PC-9 (cell line): Measurements from ENCODE around the gene MAL. TPM values are rescaled to one million over a fixed set of nuclear protein-coding genes. Genes with fewer than 3 reads are reported as not detected.

ENCODE experiments used
- BruUV-seq: library from RNA; stranded (reverse); fragments of 400-500 nt; replicated peaks from 2 replicates; lab custom pipeline; 2021; lab: Mats Ljungman, UMichigan
- CTCF ChIA-PET: fragments of 300-600 bp; sonication (Branson Sonifier 250); formaldehyde crosslinking; loops from one replicate; lab custom pipeline; 2022; ENCODE audit warnings: antibody characterized with exemption; lab: Charles Lee
- POLR2A ChIA-PET: fragments of 300-600 bp; sonication (Branson Sonifier 250); formaldehyde crosslinking; loops from one replicate; lab custom pipeline; 2022; ENCODE audit warnings: antibody characterized with exemption; ENCODE audit not compliant: unreplicated experiment; lab: Charles Lee
- DNase-seq, 2 experiments: peaks; one replicate each; pipeline versions ENCODE4 v3.0.0 to v3.0.0-alpha.2; 2015 to 2022; ENCODE audit warnings: mixed read lengths in 1 of 2
- H2AFZ ChIP-seq: fragments of 200-600 bp; sonication (generic); 2 replicates; pipeline ENCODE4 v1.8.1; 2017; ENCODE audit warnings: antibody characterized with exemption
- H3F3A ChIP-seq: fragments of 200-600 bp; sonication (generic); 2 replicates; pipeline ENCODE4 v1.8.1; 2017; ENCODE audit warnings: antibody characterized with exemption, mild to moderate bottlenecking, low read depth; ENCODE audit not compliant: insufficient read depth
- H3K27ac ChIP-seq: fragments of 200-600 bp; sonication (generic); 2 replicates; pipeline ENCODE4 v1.6.1; 2016; ENCODE audit warnings: mixed run types
- H3K27me3 ChIP-seq: fragments of 200-600 bp; sonication (generic); 2 replicates; pipeline ENCODE4 v1.6.1; 2016; ENCODE audit warnings: low read depth, mixed run types; ENCODE audit not compliant: insufficient read depth
- H3K36me3 ChIP-seq: fragments of 200-600 bp; sonication (generic); 2 replicates; pipeline ENCODE4 v1.6.1; 2016; ENCODE audit warnings: low read depth, mixed run types
- H3K4me1 ChIP-seq: fragments of 200-600 bp; sonication (generic); replicated peaks from 2 replicates; pipeline ENCODE4 v1.6.1; 2016; ENCODE audit warnings: mixed run types; ENCODE audit not compliant: insufficient read depth
- H3K4me2 ChIP-seq: fragments of 200-600 bp; sonication (generic); 2 replicates; pipeline ENCODE4 v1.6.1; 2017; ENCODE audit warnings: mixed run types
- H3K4me3 ChIP-seq: fragments of 200-600 bp; sonication (generic); 2 replicates; pipeline ENCODE4 v1.6.1; 2016; ENCODE audit warnings: mixed run types
- H3K79me2 ChIP-seq: fragments of 200-600 bp; sonication (generic); 2 replicates; pipeline ENCODE4 v1.6.1; 2017; ENCODE audit warnings: low read depth, mixed run types
- H3K9me2 ChIP-seq: fragments of 200-600 bp; sonication (generic); 2 replicates; pipeline ENCODE4 v1.8.1; 2017; ENCODE audit warnings: mild to moderate bottlenecking; ENCODE audit not compliant: insufficient read depth
- H3K9me3 ChIP-seq: fragments of 200-600 bp; sonication (generic); 2 replicates; pipeline ENCODE4 v1.8.1; 2016; ENCODE audit warnings: low read depth; ENCODE audit not compliant: insufficient read depth
- H4K20me1 ChIP-seq: fragments of 200-600 bp; sonication (generic); 2 replicates; pipeline ENCODE4 v1.8.1; 2017; ENCODE audit not compliant: insufficient read depth
- CTCF ChIP-seq: fragments of 200-600 bp; sonication (generic); conservative IDR thresholded peaks from 2 replicates; pipeline ENCODE4 v1.6.1; 2017; ENCODE audit warnings: mixed run types, antibody characterized with exemption, mild to moderate bottlenecking, moderate library complexity
- EZH2 ChIP-seq: fragments of 200-600 bp; sonication (generic); IDR thresholded peaks from 2 replicates; pipeline ENCODE4 v1.8.0; 2017; ENCODE audit warnings: antibody characterized with exemption, low read depth
- intact Hi-C: fragments of 100-400 bp; cut with micrococcal nuclease; formaldehyde crosslinking; loops from one replicate; pipeline ENCODE4 v1.10.0; 2022; ENCODE audit not compliant: unreplicated experiment
- total RNA-seq: library from RNA; stranded (reverse); gene quantifications from 2 replicates; pipeline ENCODE4 v1.2.3, GENCODE V29; 2021

MAL gene
- total RNA-seq, 1 experiment from 2014 or later, result 146 TPM

GRCh38 chr2:94982675-94983074 is 42.8 kb upstream of the MAL start:
- H3K27me3 ChIP-seq, result no peaks in the 10 kb centered on the region
- peak; percentile 68 to 88 for DNase-seq
- TF ChIP-seq CTCF (no peak), EZH2 (no peak)
- H3K79me2 ChIP-seq, result no peaks in the 10 kb centered on the region
- H2AFZ ChIP-seq, result no peak overlapping the region
- no peaks in the 10 kb centered on the region for H3K9me3 ChIP-seq
- no peaks in the 10 kb centered on the region for H3K9me2 ChIP-seq
- ChIA-PET CTCF (interaction anchor here (0.8 kb wide), 1 partner anchor 42 kb away, joined by 15 read pairs; the partner anchor contains the start of gene MAL), POLR2A (no interaction called here)
- intact Hi-C loops, result no loop called here
- H4K20me1 ChIP-seq, result no peaks in the 10 kb centered on the region
- H3K4me2 ChIP-seq, result no peak overlapping the region
- H3K36me3 ChIP-seq, result no peaks in the 10 kb centered on the region
- H3F3A ChIP-seq, result no peaks in the 10 kb centered on the region
- H3K4me1 ChIP-seq, result peaks cover 14% of the 10 kb centered on the region
- H3K27ac ChIP-seq, result no peak overlapping the region
- H3K4me3 ChIP-seq, result no peak overlapping the region
- no TSS peak for BruUV-seq

GRCh38 chr2:94984964-94985575 is 40.4 kb upstream of the MAL start:
- no peaks in the 10 kb centered on the region for H3K36me3 ChIP-seq
- H3K27ac ChIP-seq, result no peak overlapping the region
- H3K9me3 ChIP-seq, result no peaks in the 10 kb centered on the region
- H3K27me3 ChIP-seq, result no peaks in the 10 kb centered on the region
- DNase-seq, result peak; percentile 69 to 79
- H3K9me2 ChIP-seq, result no peaks in the 10 kb centered on the region
- no peaks in the 10 kb centered on the region for H3K79me2 ChIP-seq
- no peak overlapping the region for H3K4me2 ChIP-seq
- peaks cover 14% of the 10 kb centered on the region for H3K4me1 ChIP-seq
- ChIA-PET POLR2A (interaction anchor here (0.7 to 0.8 kb wide), 2 partner anchors 21 to 49 kb away, joined by 3 to 4 read pairs; no protein-coding TSS in a partner anchor), CTCF (interaction anchor here (0.6 to 1.7 kb wide), 3 partner anchors 78 to 418 kb away, joined by 3 to 7 read pairs (median 3); no protein-coding TSS in a partner anchor)
- no peak overlapping the region for H3K4me3 ChIP-seq
- H3F3A ChIP-seq, result no peaks in the 10 kb centered on the region
- no peaks in the 10 kb centered on the region for H4K20me1 ChIP-seq
- no peak overlapping the region for H2AFZ ChIP-seq
- intact Hi-C loops, result no loop called here
- TF ChIP-seq EZH2, result no peak
- BruUV-seq, result no TSS peak

GRCh38 chr2:94985636-94986035 is 39.9 kb upstream of the MAL start:
- H3K27ac ChIP-seq, result no peak overlapping the region
- H4K20me1 ChIP-seq, result no peaks in the 10 kb centered on the region
- H3K9me2 ChIP-seq, result no peaks in the 10 kb centered on the region
- no peak overlapping the region for H2AFZ ChIP-seq
- no peaks in the 10 kb centered on the region for H3K79me2 ChIP-seq
- H3F3A ChIP-seq, result no peaks in the 10 kb centered on the region
- POLR2A ChIA-PET, result interaction anchor here (0.7 kb wide), 1 partner anchor 48 kb away, joined by 3 read pairs; no protein-coding TSS in a partner anchor
- TF ChIP-seq EZH2, result no peak
- intact Hi-C loops, result loop anchor here (1.0 kb wide), 2 partner anchors 37 to 130 kb away; no protein-coding TSS in a partner anchor
- H3K4me2 ChIP-seq, result no peak overlapping the region
- no peaks in the 10 kb centered on the region for H3K36me3 ChIP-seq
- no peaks in the 10 kb centered on the region for H3K27me3 ChIP-seq
- BruUV-seq, result no TSS peak
- no peak overlapping the region for H3K4me3 ChIP-seq
- H3K9me3 ChIP-seq, result no peaks in the 10 kb centered on the region
- H3K4me1 ChIP-seq, result peaks cover 14% of the 10 kb centered on the region
- no peak for DNase-seq
- CTCF ChIA-PET, result interaction anchor here (0.6 to 1.7 kb wide), 6 partner anchors 36 to 417 kb away, joined by 3 to 7 read pairs (median 4); no protein-coding TSS in a partner anchor

- Histone ChIP-seq H3K27me3 (no peaks in the 10 kb centered on the region), H3K9me3 (no peaks in the 10 kb centered on the region), H4K20me1 (no peaks in the 10 kb centered on the region), H3K36me3 (no peaks in the 10 kb centered on the region), H3F3A (no peaks in the 10 kb centered on the region), H3K27ac (no peak overlapping the region), H3K4me2 (no peak overlapping the region), H3K4me1 (peaks cover 14% of the 10 kb centered on the region), H2AFZ (no peak overlapping the region), H3K4me3 (no peak overlapping the region), H3K9me2 (no peaks in the 10 kb centered on the region), H3K79me2 (no peaks in the 10 kb centered on the region)
- ChIA-PET CTCF (interaction anchor here (0.6 to 1.7 kb wide), 11 partner anchors 30 to 176 kb away, joined by 3 to 14 read pairs (median 5); no protein-coding TSS in a partner anchor), POLR2A (interaction anchor here (0.7 kb wide), 1 partner anchor 1211 kb away, joined by 3 read pairs; no protein-coding TSS in a partner anchor)
- DNase-seq, result peak; percentile 63 to 65
- no TSS peak for BruUV-seq
- intact Hi-C loops, result loop anchor here (1.0 kb wide), 2 partner anchors 36 to 129 kb away; no protein-coding TSS in a partner anchor
- TF ChIP-seq EZH2 (no peak), CTCF (peak; percentile 96)
Observed at GRCh38 chr2:94986392-94986963, 39.0 kb upstream of the MAL start.
